ENCODE measurements around the gene TMEM184A. TPM values are rescaled to one million over a fixed set of nuclear protein-coding genes. Genes with fewer than 3 reads are reported as not detected.

The TMEM184A gene
- total and polyA plus RNA-seq, 2 donors (not counting 3 experiments of a cell fraction or from before 2014, with no cell fraction given), result 0.48 TPM; not detected in 1

GRCh38 chr7:1558181-1558811, 2.3 kb upstream of the TMEM184A start:
- Histone ChIP-seq H3K9me3 (replicated peaks; ENCODE audit: control insufficient read depth, insufficient read depth, low read length) (no peaks in the 10 kb centered on the region), H3K27ac (ENCODE audit: insufficient read depth, low read depth, low read length) (no peak overlapping the region), H4K20me1 (replicated peaks; ENCODE audit: control insufficient read depth, extremely low read depth, insufficient read depth, low read length) (no peaks in the 10 kb centered on the region), H3K9me1 (replicated peaks; ENCODE audit: control insufficient read depth, extremely low read depth, insufficient read depth, low read length) (no peaks in the 10 kb centered on the region), H3K4me2 (ENCODE audit: insufficient read depth, low read length) (no peak overlapping the region), H2AFZ (ENCODE audit: low read depth, low read length) (no peak overlapping the region), H3K9ac (replicated peaks; ENCODE audit: extremely low read depth, insufficient read depth, low read length) (no peak overlapping the region), H3K4me1 (ENCODE audit: control insufficient read depth, extremely low read depth, insufficient read depth, low read length) (no peaks in the 10 kb centered on the region), H3K27me3 (ENCODE audit: control insufficient read depth in 2 of 2, insufficient read depth in 2 of 2, low read length in 2 of 2) (no peaks in the 10 kb centered on the region), H3K79me2 (ENCODE audit: control insufficient read depth, insufficient read depth, low read length) (no peaks in the 10 kb centered on the region), H3K4me3 (replicated peaks in 1 of 3; ENCODE audit: insufficient read depth in 1 of 3, low read depth in 1 of 3, low read length in 3 of 3) (no peak overlapping the region), H3K36me3 (ENCODE audit: control insufficient read depth in 2 of 2, extremely low read depth in 1 of 2, insufficient read depth in 2 of 2, low read length in 2 of 2) (no peaks in the 10 kb centered on the region)
- BruUV-seq (replicated peaks), result no TSS peak
- intact Hi-C loops (cut with micrococcal nuclease) (no loop called here), dilution Hi-C loops (cut with MboI; ENCODE audit: extremely low pct_ligation_motif_present, low sequenced_read_pairs) (no loop called here)
- ChIA-PET POLR2A (no interaction called here), CTCF (interaction anchor here (0.6 to 1.2 kb wide), 4 partner anchors 23 to 55 kb away, joined by 3 read pairs; partner anchors contain the start of gene INTS1)
- DNase-seq (ENCODE audit: low read depth, low spot score) (peak; percentile 28), FAIRE-seq (no peak)
- TF ChIP-seq MAX (IDR thresholded peaks at IDR 0.05; ENCODE audit: insufficient read depth, insufficient read length) (no peak), CTCF (IDR thresholded peaks at IDR 0.05; ENCODE audit: extremely low read depth in 1 of 2, insufficient read depth in 1 of 2, low read depth in 1 of 2, low read length in 2 of 2) (peak in 1 of 2 donors; percentile 32)

- Histone ChIP-seq H3K9ac (replicated peaks; ENCODE audit: extremely low read depth, insufficient read depth, low read length) (no peak overlapping the region), H3K79me2 (ENCODE audit: control insufficient read depth, insufficient read depth, low read length) (no peaks in the 10 kb centered on the region), H2AFZ (ENCODE audit: low read depth, low read length) (no peak overlapping the region), H4K20me1 (replicated peaks; ENCODE audit: control insufficient read depth, extremely low read depth, insufficient read depth, low read length) (no peaks in the 10 kb centered on the region), H3K9me3 (replicated peaks; ENCODE audit: control insufficient read depth, insufficient read depth, low read length) (no peaks in the 10 kb centered on the region), H3K4me3 (replicated peaks in 1 of 3; ENCODE audit: insufficient read depth in 1 of 3, low read depth in 1 of 3, low read length in 3 of 3) (no peak overlapping the region), H3K4me1 (ENCODE audit: control insufficient read depth, extremely low read depth, insufficient read depth, low read length) (no peaks in the 10 kb centered on the region), H3K27ac (ENCODE audit: insufficient read depth, low read depth, low read length) (no peak overlapping the region), H3K27me3 (ENCODE audit: control insufficient read depth in 2 of 2, insufficient read depth in 2 of 2, low read length in 2 of 2) (no peaks in the 10 kb centered on the region), H3K9me1 (replicated peaks; ENCODE audit: control insufficient read depth, extremely low read depth, insufficient read depth, low read length) (no peaks in the 10 kb centered on the region), H3K36me3 (ENCODE audit: control insufficient read depth in 2 of 2, extremely low read depth in 1 of 2, insufficient read depth in 2 of 2, low read length in 2 of 2) (no peaks in the 10 kb centered on the region), H3K4me2 (ENCODE audit: insufficient read depth, low read length) (no peak overlapping the region)
- POLR2A ChIA-PET, result no interaction called here
- intact Hi-C loops (cut with micrococcal nuclease) (no loop called here), dilution Hi-C loops (cut with MboI; ENCODE audit: extremely low pct_ligation_motif_present, low sequenced_read_pairs) (no loop called here)
- CTCF ChIA-PET, result interaction anchor here (0.6 to 1.2 kb wide), 2 partner anchors 22 to 31 kb away, joined by 3 read pairs; no protein-coding TSS in a partner anchor
- FAIRE-seq, result no peak
- DNase-seq (ENCODE audit: low read depth, low spot score), result no peak
- no peak for TF ChIP-seq MYC (IDR thresholded peaks at IDR 0.05; ENCODE audit: low read depth, low read length)
- no peak for TF ChIP-seq FOS (IDR thresholded peaks at IDR 0.05; ENCODE audit: borderline replicate concordance, insufficient read depth, low read length)
- TF ChIP-seq GATA2 (IDR thresholded peaks at IDR 0.05; ENCODE audit: insufficient read depth, insufficient read length, low read depth, low read length), result no peak
- no peak for TF ChIP-seq CTCF (IDR thresholded peaks at IDR 0.05; ENCODE audit: extremely low read depth in 1 of 2, insufficient read depth in 1 of 2, low read depth in 1 of 2, low read length in 2 of 2)
- no peak for TF ChIP-seq POLR2AphosphoS5 (IDR thresholded peaks at IDR 0.05; ENCODE audit: insufficient read depth, low read depth, low read length)
- no peak for TF ChIP-seq POLR2A (IDR thresholded peaks at IDR 0.05; ENCODE audit: low read depth, low read length)
- TF ChIP-seq JUN (IDR thresholded peaks at IDR 0.05; ENCODE audit: borderline replicate concordance, insufficient read depth, insufficient read length, low read depth), result no peak
- no peak for TF ChIP-seq EZH2 (IDR thresholded peaks at IDR 0.05; ENCODE audit: borderline replicate concordance, low read depth, low read length, severe bottlenecking)
- no peak for TF ChIP-seq MAX (IDR thresholded peaks at IDR 0.05; ENCODE audit: insufficient read depth, insufficient read length)
- no TSS peak for BruUV-seq (replicated peaks)
These were observed 1.8 kb upstream of the TMEM184A start for GRCh38 chr7:1557771-1558170.

All from endothelial cell of umbilical vein (primary cell).